SK-N-SH treated with all-trans-retinoic acid at 6 μM for 48 hours (cell line): ENCODE results near the gene SPG11.

ENCODE experiments used
- ATAC-seq: fragments of 200-7000 bp; cut with Tn5 transposase; 3 replicates; pipeline ENCODE4 v1.9.1; 2020; ENCODE audit warnings: mild to moderate bottlenecking, moderate library complexity
- ARNTL ChIP-seq: fragments of 450-650 bp; formaldehyde crosslinking; IDR thresholded peaks from 2 replicates; pipeline ENCODE4 v1.5.0; 2020; ENCODE audit warnings: low read depth, mild to moderate bottlenecking, moderate library complexity, borderline replicate concordance
- BACH2 ChIP-seq: fragments of 250-450 bp; sonication (Bioruptor Pico); IDR thresholded peaks from 2 replicates; pipeline ENCODE4 v1.9.0; 2021; ENCODE audit warnings: mild to moderate bottlenecking, borderline replicate concordance
- CSDC2 ChIP-seq: fragments of 250-450 bp; sonication (Bioruptor Pico); IDR thresholded peaks from 2 replicates; pipeline ENCODE4 v1.5.0; 2020; ENCODE audit warnings: mild to moderate bottlenecking, moderate library complexity
- CSRNP3 ChIP-seq: fragments of 250-450 bp; sonication (Bioruptor Pico); IDR thresholded peaks from 2 replicates; pipeline ENCODE4 v1.5.1; 2021; ENCODE audit warnings: mild to moderate bottlenecking, moderate library complexity
- ESRRG ChIP-seq: fragments of 250-450 bp; sonication (Bioruptor Pico); IDR thresholded peaks from 2 replicates; pipeline ENCODE4 v1.6.1; 2021; ENCODE audit warnings: mild to moderate bottlenecking
- GLIS3 ChIP-seq: fragments of 250-450 bp; sonication (Bioruptor Pico); IDR thresholded peaks from 2 replicates; pipeline ENCODE4 v1.5.0; 2020; ENCODE audit warnings: mild to moderate bottlenecking, moderate library complexity
- ISL1 ChIP-seq: fragments of 250-450 bp; sonication (Bioruptor Pico); IDR thresholded peaks from 2 replicates; pipeline ENCODE4 v2.1.2; 2022; ENCODE audit warnings: mild to moderate bottlenecking, moderate library complexity
- OSR1 ChIP-seq: fragments of 250-450 bp; sonication (Bioruptor Pico); IDR thresholded peaks from 2 replicates; pipeline ENCODE4 v1.8.0; 2022; ENCODE audit warnings: moderate library complexity, mild to moderate bottlenecking, inconsistent platforms
- PATZ1 ChIP-seq: fragments of 250-450 bp; sonication (Bioruptor Pico); IDR thresholded peaks from 2 replicates; pipeline ENCODE4 v1.8.0; 2020; ENCODE audit warnings: mild to moderate bottlenecking, moderate library complexity, borderline replicate concordance
- PPARA ChIP-seq: fragments of 250-450 bp; sonication (Bioruptor Pico); IDR thresholded peaks from 2 replicates; pipeline ENCODE4 v1.5.0; 2020; ENCODE audit warnings: mild to moderate bottlenecking, borderline replicate concordance
- RARB ChIP-seq: fragments of 250-450 bp; sonication (Bioruptor Pico); IDR thresholded peaks from 2 replicates; pipeline ENCODE4 v1.8.0; 2021; ENCODE audit warnings: mild to moderate bottlenecking, moderate library complexity
- SNAI2 ChIP-seq: fragments of 250-450 bp; sonication (Bioruptor Pico); IDR thresholded peaks from 2 replicates; pipeline ENCODE4 v1.5.0; 2020; ENCODE audit warnings: mild to moderate bottlenecking, moderate library complexity
- TOX ChIP-seq: fragments of 250-450 bp; sonication (Bioruptor Pico); IDR thresholded peaks from 2 replicates; pipeline ENCODE4 v1.8.0; 2021; ENCODE audit warnings: mild to moderate bottlenecking, moderate library complexity, borderline replicate concordance
- ZC3H10 ChIP-seq: fragments of 250-450 bp; sonication (Bioruptor Pico); IDR thresholded peaks from 2 replicates; pipeline ENCODE4 v1.5.1; 2021; ENCODE audit warnings: mild to moderate bottlenecking, moderate library complexity
- ZFP30 ChIP-seq: fragments of 450-650 bp; formaldehyde crosslinking; IDR thresholded peaks from 2 replicates; pipeline ENCODE4 v1.5.0; 2022; ENCODE audit warnings: mild to moderate bottlenecking, moderate library complexity
- ZNF70 ChIP-seq: fragments of 450-650 bp; formaldehyde crosslinking; IDR thresholded peaks from 2 replicates; pipeline ENCODE4 v1.5.0; 2020; ENCODE audit warnings: mild to moderate bottlenecking, moderate library complexity
- TF ChIP-seq, protein P1 (sequence below): fragments of 250-450 bp; sonication (Bioruptor Pico); IDR thresholded peaks from 2 replicates; pipeline ENCODE4 v1.5.0; 2020; ENCODE audit warnings: mild to moderate bottlenecking, moderate library complexity
- TF ChIP-seq, protein P2 (sequence below): fragments of 250-450 bp; sonication (Bioruptor Pico); IDR thresholded peaks from 2 replicates; pipeline ENCODE4 v1.8.0; 2021; ENCODE audit warnings: low read depth, mild to moderate bottlenecking, moderate library complexity, borderline replicate concordance
- TF ChIP-seq, protein P3 (sequence below): fragments of 250-450 bp; sonication (Bioruptor Pico); IDR thresholded peaks from 2 replicates; pipeline ENCODE4 v1.5.1; 2020; ENCODE audit warnings: low read depth, mild to moderate bottlenecking, moderate library complexity

Gene SPG11

DNA sequence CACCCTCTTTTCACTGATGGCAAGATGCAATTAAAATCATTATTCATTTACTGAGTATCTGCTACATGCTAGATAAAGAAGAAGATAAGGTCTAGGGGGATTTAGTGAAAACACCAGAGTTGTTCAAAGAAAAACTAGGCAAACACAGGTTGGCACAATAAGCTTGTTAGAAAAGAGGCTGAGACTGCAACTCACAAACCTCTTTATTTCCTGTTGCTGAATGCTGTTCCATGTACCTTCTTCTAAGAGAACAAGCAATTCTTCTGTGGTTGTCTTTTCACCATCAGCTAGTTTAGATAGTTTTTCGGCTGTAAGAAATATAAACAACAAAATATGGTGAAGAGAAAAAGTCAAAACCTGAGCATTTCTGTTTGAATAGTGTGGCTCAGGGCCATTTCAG, 65.4 kb downstream of the SPG11 start:
- ATAC-seq, result no peak
- TF ChIP-seq OSR1, result no peak
- no peak for TF ChIP-seq TOX
- TF ChIP-seq ZNF70 (CRISPR knock-in tag), result no peak
- TF ChIP-seq ESRRG (CRISPR knock-in tag), result no peak
- TF ChIP-seq CSRNP3 (CRISPR knock-in tag), result no peak
- TF ChIP-seq GLIS3 (CRISPR knock-in tag), result no peak
- TF ChIP-seq ZC3H10 (CRISPR knock-in tag), result no peak
- no peak for TF ChIP-seq BACH2 (CRISPR knock-in tag)
- TF ChIP-seq PPARA (CRISPR knock-in tag), result no peak
- TF ChIP-seq, protein P1, sequence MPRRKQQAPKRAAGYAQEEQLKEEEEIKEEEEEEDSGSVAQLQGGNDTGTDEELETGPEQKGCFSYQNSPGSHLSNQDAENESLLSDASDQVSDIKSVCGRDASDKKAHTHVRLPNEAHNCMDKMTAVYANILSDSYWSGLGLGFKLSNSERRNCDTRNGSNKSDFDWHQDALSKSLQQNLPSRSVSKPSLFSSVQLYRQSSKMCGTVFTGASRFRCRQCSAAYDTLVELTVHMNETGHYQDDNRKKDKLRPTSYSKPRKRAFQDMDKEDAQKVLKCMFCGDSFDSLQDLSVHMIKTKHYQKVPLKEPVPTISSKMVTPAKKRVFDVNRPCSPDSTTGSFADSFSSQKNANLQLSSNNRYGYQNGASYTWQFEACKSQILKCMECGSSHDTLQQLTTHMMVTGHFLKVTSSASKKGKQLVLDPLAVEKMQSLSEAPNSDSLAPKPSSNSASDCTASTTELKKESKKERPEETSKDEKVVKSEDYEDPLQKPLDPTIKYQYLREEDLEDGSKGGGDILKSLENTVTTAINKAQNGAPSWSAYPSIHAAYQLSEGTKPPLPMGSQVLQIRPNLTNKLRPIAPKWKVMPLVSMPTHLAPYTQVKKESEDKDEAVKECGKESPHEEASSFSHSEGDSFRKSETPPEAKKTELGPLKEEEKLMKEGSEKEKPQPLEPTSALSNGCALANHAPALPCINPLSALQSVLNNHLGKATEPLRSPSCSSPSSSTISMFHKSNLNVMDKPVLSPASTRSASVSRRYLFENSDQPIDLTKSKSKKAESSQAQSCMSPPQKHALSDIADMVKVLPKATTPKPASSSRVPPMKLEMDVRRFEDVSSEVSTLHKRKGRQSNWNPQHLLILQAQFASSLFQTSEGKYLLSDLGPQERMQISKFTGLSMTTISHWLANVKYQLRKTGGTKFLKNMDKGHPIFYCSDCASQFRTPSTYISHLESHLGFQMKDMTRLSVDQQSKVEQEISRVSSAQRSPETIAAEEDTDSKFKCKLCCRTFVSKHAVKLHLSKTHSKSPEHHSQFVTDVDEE (CRISPR knock-in tag), result no peak
- TF ChIP-seq ZFP30 (CRISPR knock-in tag), result no peak
- TF ChIP-seq, protein P2, sequence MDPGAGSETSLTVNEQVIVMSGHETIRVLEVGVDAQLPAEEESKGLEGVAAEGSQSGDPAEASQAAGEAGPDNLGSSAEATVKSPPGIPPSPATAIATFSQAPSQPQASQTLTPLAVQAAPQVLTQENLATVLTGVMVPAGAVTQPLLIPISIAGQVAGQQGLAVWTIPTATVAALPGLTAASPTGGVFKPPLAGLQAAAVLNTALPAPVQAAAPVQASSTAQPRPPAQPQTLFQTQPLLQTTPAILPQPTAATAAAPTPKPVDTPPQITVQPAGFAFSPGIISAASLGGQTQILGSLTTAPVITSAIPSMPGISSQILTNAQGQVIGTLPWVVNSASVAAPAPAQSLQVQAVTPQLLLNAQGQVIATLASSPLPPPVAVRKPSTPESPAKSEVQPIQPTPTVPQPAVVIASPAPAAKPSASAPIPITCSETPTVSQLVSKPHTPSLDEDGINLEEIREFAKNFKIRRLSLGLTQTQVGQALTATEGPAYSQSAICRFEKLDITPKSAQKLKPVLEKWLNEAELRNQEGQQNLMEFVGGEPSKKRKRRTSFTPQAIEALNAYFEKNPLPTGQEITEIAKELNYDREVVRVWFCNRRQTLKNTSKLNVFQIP (CRISPR knock-in tag), result no peak
- no peak for TF ChIP-seq ISL1 (CRISPR knock-in tag)
- no peak for TF ChIP-seq RARB (CRISPR knock-in tag)

GRCh38 chr15:44596511-44597010, 66.9 kb downstream of the SPG11 start:
- ATAC-seq, result no peak
- no peak for TF ChIP-seq SNAI2
- no peak for TF ChIP-seq CSRNP3 (CRISPR knock-in tag)
- TF ChIP-seq ZFP30 (CRISPR knock-in tag), result no peak
- no peak for TF ChIP-seq GLIS3 (CRISPR knock-in tag)
- no peak for TF ChIP-seq PPARA (CRISPR knock-in tag)
- no peak for TF ChIP-seq ZC3H10 (CRISPR knock-in tag)

- no peak for TF ChIP-seq CSDC2 (CRISPR knock-in tag)
- no peak for ATAC-seq
Observed at GRCh38 chr15:44595656-44596510, 67.6 kb downstream of the SPG11 start.

DNA sequence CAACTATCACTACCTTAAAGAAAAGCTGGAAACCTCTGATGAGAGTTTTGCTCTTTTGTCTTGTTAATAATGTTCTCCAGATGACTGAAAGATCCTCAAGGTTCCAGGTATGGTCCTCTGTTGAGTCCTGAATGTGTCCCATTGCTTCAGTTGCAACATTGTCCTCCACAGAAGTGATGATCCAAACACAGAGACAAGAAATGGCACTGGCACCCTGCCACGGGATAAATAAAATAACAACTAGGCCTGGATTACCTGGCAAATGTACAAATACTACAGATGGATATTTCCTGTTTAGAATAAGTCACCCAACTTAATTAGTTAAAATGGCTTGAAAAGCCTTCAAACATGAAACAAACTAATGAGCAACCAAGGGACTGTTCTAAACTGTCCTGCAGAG, 68.2 kb downstream of the SPG11 start:
- ATAC-seq, result no peak
- TF ChIP-seq ZC3H10 (CRISPR knock-in tag) (no peak), PATZ1 (CRISPR knock-in tag) (no peak), RARB (CRISPR knock-in tag) (no peak), ARNTL (CRISPR knock-in tag) (no peak), GLIS3 (CRISPR knock-in tag) (no peak)
- TF ChIP-seq, protein P3, sequence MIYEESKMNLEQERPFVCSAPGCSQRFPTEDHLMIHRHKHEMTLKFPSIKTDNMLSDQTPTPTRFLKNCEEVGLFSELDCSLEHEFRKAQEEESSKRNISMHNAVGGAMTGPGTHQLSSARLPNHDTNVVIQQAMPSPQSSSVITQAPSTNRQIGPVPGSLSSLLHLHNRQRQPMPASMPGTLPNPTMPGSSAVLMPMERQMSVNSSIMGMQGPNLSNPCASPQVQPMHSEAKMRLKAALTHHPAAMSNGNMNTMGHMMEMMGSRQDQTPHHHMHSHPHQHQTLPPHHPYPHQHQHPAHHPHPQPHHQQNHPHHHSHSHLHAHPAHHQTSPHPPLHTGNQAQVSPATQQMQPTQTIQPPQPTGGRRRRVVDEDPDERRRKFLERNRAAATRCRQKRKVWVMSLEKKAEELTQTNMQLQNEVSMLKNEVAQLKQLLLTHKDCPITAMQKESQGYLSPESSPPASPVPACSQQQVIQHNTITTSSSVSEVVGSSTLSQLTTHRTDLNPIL, result no peak
- TF ChIP-seq, protein P2 (CRISPR knock-in tag), result no peak
